GM12878 (cell line): Measurements from ENCODE around the gene ANKRD13A. TPM values are rescaled to one million over a fixed set of nuclear protein-coding genes. Genes with fewer than 3 reads are reported as not detected.

Experiments
- CHD2 ChIP-seq: IDR thresholded peaks from 2 replicates; pipeline ENCODE4 v1.6.1; 2011; ENCODE audit warnings: low read depth, low read length, improper control_type of control experiment, borderline replicate concordance
- EZH2 ChIP-seq: IDR thresholded peaks from 2 replicates; pipeline ENCODE4 v1.6.1; 2012; ENCODE audit warnings: low read depth, mild to moderate bottlenecking, control low read depth, inconsistent platforms, low read length, borderline replicate concordance; ENCODE audit not compliant: control insufficient read depth
- GATAD2B ChIP-seq: fragments of 450-650 bp; conservative IDR thresholded peaks from 2 replicates; pipeline ENCODE4 v1.6.1; 2017; ENCODE audit warnings: low read depth, mild to moderate bottlenecking, moderate library complexity
- HDGF ChIP-seq: fragments of 450-650 bp; IDR thresholded peaks from 2 replicates; pipeline ENCODE4 v1.6.1; 2016; ENCODE audit warnings: antibody characterized with exemption
- IRF4 ChIP-seq: IDR thresholded peaks from 2 replicates; pipeline ENCODE4 v1.6.1; 2011; ENCODE audit warnings: low read depth, low read length
- KDM1A ChIP-seq: fragments of 200-600 bp; sonication (generic); IDR thresholded peaks from 2 replicates; pipeline ENCODE4 v1.6.1; 2016; ENCODE audit warnings: borderline replicate concordance
- MYB ChIP-seq: fragments of 150-350 bp; IDR thresholded peaks from 2 replicates; pipeline ENCODE4 v1.6.1; 2014; ENCODE audit warnings: mild to moderate bottlenecking, low read depth, low read length, borderline replicate concordance
- NFYB ChIP-seq: IDR thresholded peaks from 2 replicates; pipeline ENCODE4 v1.6.1; 2011; ENCODE audit warnings: low read depth, mild to moderate bottlenecking, low read length, improper control_type of control experiment, moderate library complexity; ENCODE audit not compliant: insufficient read depth
- NR2C2 ChIP-seq: IDR thresholded peaks from 2 replicates; pipeline ENCODE4 v1.6.1; 2011; ENCODE audit warnings: borderline replicate concordance, low read depth; ENCODE audit not compliant: control insufficient read depth, insufficient read length
- SIX5 ChIP-seq: IDR thresholded peaks from 2 replicates; pipeline ENCODE4 v1.6.1; 2011; ENCODE audit warnings: mild to moderate bottlenecking, low read depth, low read length, moderate library complexity; ENCODE audit not compliant: severe bottlenecking
- SP1 ChIP-seq: IDR thresholded peaks from one replicate; pipeline ENCODE4 v1.6.1; 2011; ENCODE audit warnings: low read depth, low read length
- TAF1 ChIP-seq: IDR thresholded peaks from 2 replicates; pipeline ENCODE4 v1.6.1; 2011; ENCODE audit warnings: mild to moderate bottlenecking, low read depth, low read length, borderline replicate concordance
- ZNF207 ChIP-seq: fragments of 450-650 bp; IDR thresholded peaks from 2 replicates; pipeline ENCODE4 v1.6.1; 2014; ENCODE audit warnings: antibody characterized with exemption, mild to moderate bottlenecking, borderline replicate concordance
- ZNF622 ChIP-seq: fragments of 450-650 bp; IDR thresholded peaks from 2 replicates; pipeline ENCODE4 v1.6.1; 2017; ENCODE audit warnings: mild to moderate bottlenecking, inconsistent platforms
- polyA plus RNA-seq, 11 experiments: library from polyadenylated mRNA; depleted of rRNA in 4 of 11; unstranded in 6 of 11; stranded (reverse) in 5 of 11; fragments of >200 nt; fragmentation: Nextera tagmentation in 4 of 11; fragmentation: Illumina TruSeq in 1 of 11; extraction: Ambion mirVana in 4 of 11; extraction: Trizol in 1 of 11; gene quantifications; 1 replicate in 1 of 11; 2 replicates in 10 of 11; pipeline versions ENCODE4 v1.2.1 to v1.2.3, GENCODE V29; 2011 to 2016; ENCODE audit warnings: inconsistent platforms in 2 of 11, missing spikeins in 2 of 11, low read depth in 1 of 11
- total RNA-seq, 4 experiments: library from RNA; depleted of rRNA in 3 of 4; stranded (reverse); fragments of >200 nt in 3 of 4; fragmentation: Illumina TruSeq in 1 of 4; extraction: Trizol in 1 of 4; gene quantifications; 2 replicates each; pipeline versions ENCODE4 v1.2.1 to v1.2.3, GENCODE V29; 2013 to 2021
- TF ChIP-seq, protein P1 (sequence below): fragments of 450-650 bp; IDR thresholded peaks from 2 replicates; pipeline ENCODE4 v1.6.1; 2018; ENCODE audit warnings: mild to moderate bottlenecking, low read depth, moderate library complexity; ENCODE audit not compliant: partially characterized antibody
- TF ChIP-seq, protein P2 (sequence below): IDR thresholded peaks from 2 replicates; pipeline ENCODE4 v1.6.1; 2012; ENCODE audit warnings: improper control_type of control experiment, low read depth, low read length; ENCODE audit not compliant: insufficient replicate concordance
- TF ChIP-seq, protein P3 (sequence below): fragments of 450-650 bp; formaldehyde crosslinking; IDR thresholded peaks from 2 replicates; pipeline ENCODE4 v1.5.0; 2022; ENCODE audit warnings: mild to moderate bottlenecking, missing genetic modification characterization

Gene ANKRD13A
- total and polyA plus RNA-seq, 10 of the 15 experiments (the other 5 are each of a cell fraction or from before 2014, with no cell fraction given): 10.2 to 93.4 (median 76.5) TPM

DNA sequence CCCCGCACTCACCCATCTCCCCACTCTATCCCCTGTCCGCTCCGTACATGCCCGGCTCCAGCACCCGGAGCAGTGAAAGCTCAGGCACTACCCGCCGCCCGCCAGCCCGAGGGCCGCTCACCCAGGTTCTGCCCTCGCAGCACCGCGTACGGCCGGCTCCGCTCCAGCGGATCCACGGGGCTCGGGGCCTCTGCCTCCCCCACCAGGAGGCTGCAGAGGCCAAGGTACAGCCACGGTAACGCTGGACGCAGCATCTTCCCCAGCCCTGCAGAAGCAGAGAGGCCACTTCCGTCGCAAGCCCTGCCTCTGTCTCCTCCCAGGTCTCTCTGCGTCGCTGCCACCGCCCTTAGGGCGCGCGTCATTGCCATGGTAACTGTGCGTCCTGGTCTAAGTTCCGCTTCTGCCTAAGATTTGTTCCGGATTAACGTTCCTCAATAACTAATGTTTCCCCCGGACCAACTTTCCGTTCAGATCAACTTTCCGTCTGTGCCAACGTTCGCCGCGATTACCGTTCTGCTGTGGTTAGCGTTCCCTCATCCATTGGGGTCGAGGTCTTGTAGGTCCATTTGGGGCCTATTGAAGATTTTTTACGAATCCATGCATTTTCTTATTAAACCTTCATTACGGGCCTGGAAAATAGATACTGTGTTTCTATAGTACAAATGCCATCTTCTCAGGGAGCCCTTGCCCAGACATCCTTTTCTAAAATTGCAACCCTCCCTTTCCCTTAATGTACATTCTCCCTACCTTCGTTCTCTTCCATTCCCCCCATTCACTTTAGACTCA lies 49.2 kb downstream of the ANKRD13A start, which contains the start of gene C12orf76 (continued):
- TF ChIP-seq, protein P1, sequence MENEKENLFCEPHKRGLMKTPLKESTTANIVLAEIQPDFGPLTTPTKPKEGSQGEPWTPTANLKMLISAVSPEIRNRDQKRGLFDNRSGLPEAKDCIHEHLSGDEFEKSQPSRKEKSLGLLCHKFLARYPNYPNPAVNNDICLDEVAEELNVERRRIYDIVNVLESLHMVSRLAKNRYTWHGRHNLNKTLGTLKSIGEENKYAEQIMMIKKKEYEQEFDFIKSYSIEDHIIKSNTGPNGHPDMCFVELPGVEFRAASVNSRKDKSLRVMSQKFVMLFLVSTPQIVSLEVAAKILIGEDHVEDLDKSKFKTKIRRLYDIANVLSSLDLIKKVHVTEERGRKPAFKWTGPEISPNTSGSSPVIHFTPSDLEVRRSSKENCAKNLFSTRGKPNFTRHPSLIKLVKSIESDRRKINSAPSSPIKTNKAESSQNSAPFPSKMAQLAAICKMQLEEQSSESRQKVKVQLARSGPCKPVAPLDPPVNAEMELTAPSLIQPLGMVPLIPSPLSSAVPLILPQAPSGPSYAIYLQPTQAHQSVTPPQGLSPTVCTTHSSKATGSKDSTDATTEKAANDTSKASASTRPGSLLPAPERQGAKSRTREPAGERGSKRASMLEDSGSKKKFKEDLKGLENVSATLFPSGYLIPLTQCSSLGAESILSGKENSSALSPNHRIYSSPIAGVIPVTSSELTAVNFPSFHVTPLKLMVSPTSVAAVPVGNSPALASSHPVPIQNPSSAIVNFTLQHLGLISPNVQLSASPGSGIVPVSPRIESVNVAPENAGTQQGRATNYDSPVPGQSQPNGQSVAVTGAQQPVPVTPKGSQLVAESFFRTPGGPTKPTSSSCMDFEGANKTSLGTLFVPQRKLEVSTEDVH: peak; percentile 91
- TF ChIP-seq HDGF: peak; percentile 85
- no peak for TF ChIP-seq MYB
- no peak for TF ChIP-seq ZNF622
- peak; percentile 67; the same call in 1 of the 2 replicates for TF ChIP-seq IRF4
- no peak for TF ChIP-seq EZH2
- peak; percentile 77; the same call in 1 of the 2 replicates for TF ChIP-seq CHD2
- TF ChIP-seq, protein P2, sequence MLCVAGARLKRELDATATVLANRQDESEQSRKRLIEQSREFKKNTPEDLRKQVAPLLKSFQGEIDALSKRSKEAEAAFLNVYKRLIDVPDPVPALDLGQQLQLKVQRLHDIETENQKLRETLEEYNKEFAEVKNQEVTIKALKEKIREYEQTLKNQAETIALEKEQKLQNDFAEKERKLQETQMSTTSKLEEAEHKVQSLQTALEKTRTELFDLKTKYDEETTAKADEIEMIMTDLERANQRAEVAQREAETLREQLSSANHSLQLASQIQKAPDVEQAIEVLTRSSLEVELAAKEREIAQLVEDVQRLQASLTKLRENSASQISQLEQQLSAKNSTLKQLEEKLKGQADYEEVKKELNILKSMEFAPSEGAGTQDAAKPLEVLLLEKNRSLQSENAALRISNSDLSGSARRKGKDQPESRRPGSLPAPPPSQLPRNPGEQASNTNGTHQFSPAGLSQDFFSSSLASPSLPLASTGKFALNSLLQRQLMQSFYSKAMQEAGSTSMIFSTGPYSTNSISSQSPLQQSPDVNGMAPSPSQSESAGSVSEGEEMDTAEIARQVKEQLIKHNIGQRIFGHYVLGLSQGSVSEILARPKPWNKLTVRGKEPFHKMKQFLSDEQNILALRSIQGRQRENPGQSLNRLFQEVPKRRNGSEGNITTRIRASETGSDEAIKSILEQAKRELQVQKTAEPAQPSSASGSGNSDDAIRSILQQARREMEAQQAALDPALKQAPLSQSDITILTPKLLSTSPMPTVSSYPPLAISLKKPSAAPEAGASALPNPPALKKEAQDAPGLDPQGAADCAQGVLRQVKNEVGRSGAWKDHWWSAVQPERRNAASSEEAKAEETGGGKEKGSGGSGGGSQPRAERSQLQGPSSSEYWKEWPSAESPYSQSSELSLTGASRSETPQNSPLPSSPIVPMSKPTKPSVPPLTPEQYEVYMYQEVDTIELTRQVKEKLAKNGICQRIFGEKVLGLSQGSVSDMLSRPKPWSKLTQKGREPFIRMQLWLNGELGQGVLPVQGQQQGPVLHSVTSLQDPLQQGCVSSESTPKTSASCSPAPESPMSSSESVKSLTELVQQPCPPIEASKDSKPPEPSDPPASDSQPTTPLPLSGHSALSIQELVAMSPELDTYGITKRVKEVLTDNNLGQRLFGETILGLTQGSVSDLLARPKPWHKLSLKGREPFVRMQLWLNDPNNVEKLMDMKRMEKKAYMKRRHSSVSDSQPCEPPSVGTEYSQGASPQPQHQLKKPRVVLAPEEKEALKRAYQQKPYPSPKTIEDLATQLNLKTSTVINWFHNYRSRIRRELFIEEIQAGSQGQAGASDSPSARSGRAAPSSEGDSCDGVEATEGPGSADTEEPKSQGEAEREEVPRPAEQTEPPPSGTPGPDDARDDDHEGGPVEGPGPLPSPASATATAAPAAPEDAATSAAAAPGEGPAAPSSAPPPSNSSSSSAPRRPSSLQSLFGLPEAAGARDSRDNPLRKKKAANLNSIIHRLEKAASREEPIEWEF: no peak
- TF ChIP-seq, protein P3, sequence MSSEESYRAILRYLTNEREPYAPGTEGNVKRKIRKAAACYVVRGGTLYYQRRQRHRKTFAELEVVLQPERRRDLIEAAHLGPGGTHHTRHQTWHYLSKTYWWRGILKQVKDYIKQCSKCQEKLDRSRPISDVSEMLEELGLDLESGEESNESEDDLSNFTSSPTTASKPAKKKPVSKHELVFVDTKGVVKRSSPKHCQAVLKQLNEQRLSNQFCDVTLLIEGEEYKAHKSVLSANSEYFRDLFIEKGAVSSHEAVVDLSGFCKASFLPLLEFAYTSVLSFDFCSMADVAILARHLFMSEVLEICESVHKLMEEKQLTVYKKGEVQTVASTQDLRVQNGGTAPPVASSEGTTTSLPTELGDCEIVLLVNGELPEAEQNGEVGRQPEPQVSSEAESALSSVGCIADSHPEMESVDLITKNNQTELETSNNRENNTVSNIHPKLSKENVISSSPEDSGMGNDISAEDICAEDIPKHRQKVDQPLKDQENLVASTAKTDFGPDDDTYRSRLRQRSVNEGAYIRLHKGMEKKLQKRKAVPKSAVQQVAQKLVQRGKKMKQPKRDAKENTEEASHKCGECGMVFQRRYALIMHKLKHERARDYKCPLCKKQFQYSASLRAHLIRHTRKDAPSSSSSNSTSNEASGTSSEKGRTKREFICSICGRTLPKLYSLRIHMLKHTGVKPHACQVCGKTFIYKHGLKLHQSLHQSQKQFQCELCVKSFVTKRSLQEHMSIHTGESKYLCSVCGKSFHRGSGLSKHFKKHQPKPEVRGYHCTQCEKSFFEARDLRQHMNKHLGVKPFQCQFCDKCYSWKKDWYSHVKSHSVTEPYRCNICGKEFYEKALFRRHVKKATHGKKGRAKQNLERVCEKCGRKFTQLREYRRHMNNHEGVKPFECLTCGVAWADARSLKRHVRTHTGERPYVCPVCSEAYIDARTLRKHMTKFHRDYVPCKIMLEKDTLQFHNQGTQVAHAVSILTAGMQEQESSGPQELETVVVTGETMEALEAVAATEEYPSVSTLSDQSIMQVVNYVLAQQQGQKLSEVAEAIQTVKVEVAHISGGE (CRISPR knock-in tag): peak; percentile 89
- peak; percentile 73; the same call in 1 of the 2 replicates for TF ChIP-seq TAF1
- TF ChIP-seq NFYB: no peak
- peak; percentile 60; the same call in 1 of the 2 replicates for TF ChIP-seq ZNF207
- peak; percentile 62 for TF ChIP-seq SIX5
- TF ChIP-seq SP1: peak; percentile 74
- TF ChIP-seq KDM1A: no peak
- peak; percentile 35; the same call in 1 of the 2 replicates for TF ChIP-seq GATAD2B
- TF ChIP-seq NR2C2: no peak
